ENCODE measurements around the gene KDM2B. TPM values are rescaled to one million over a fixed set of nuclear protein-coding genes. Genes with fewer than 3 reads are reported as not detected.

KDM2B gene
- total RNA-seq, 2 donors from 2014 or later = 43.4 to 47.7 TPM

GRCh38 chr12:121427556-121428050 lies 153.2 kb downstream of the KDM2B start:
- no peaks in the 10 kb centered on the region for H3K27me3 Mint-ChIP-seq (ENCODE audit: low read depth)
- H3K4me3 Mint-ChIP-seq = no peak overlapping the region
- peaks cover 16 to 42% of the 10 kb centered on the region in 2 donors for H3K36me3 Mint-ChIP-seq (ENCODE audit: insufficient read depth in 2 of 2)
- H3K4me1 Mint-ChIP-seq (ENCODE audit: low read depth) = no peaks in the 10 kb centered on the region
- no peak for ATAC-seq (replicated peaks in 1 of 2)
- H3K27ac Mint-ChIP-seq = no peak overlapping the region
- H3K9me3 Mint-ChIP-seq = no peaks in the 10 kb centered on the region
- no peak for DNase-seq

GRCh38 chr12:121424624-121424975 lies 156.2 kb downstream of the KDM2B start:
- Mint-ChIP-seq H3K9me3 (no peaks in the 10 kb centered on the region), H3K27me3 (ENCODE audit: low read depth) (no peaks in the 10 kb centered on the region), H3K4me1 (ENCODE audit: low read depth) (peaks cover 6% of the 10 kb centered on the region), H3K4me3 (no peak overlapping the region), H3K27ac (peak overlapping the region; percentile 54), H3K36me3 (ENCODE audit: insufficient read depth in 2 of 2) (peaks cover 20 to 41% of the 10 kb centered on the region in 2 donors)
- ATAC-seq (replicated peaks in 1 of 2) (no peak), DNase-seq (no peak)

- no peaks in the 10 kb centered on the region for H3K9me3 Mint-ChIP-seq
- no peak overlapping the region for H3K4me3 Mint-ChIP-seq
- H3K27me3 Mint-ChIP-seq (ENCODE audit: low read depth) = no peaks in the 10 kb centered on the region
- no peak for ATAC-seq (replicated peaks in 1 of 2)
- H3K4me1 Mint-ChIP-seq (ENCODE audit: low read depth) = peaks cover 6% of the 10 kb centered on the region
- no peak for DNase-seq
- H3K27ac Mint-ChIP-seq = peak overlapping the region; percentile 54
- peaks cover 23 to 42% of the 10 kb centered on the region in 2 donors for H3K36me3 Mint-ChIP-seq (ENCODE audit: insufficient read depth in 2 of 2)
These were observed 156.9 kb downstream of the KDM2B start for GRCh38 chr12:121423682-121424623.

GRCh38 chr12:121423253-121423652 lies 157.6 kb downstream of the KDM2B start:
- no peak overlapping the region for H3K4me3 Mint-ChIP-seq
- peaks cover 21 to 41% of the 10 kb centered on the region in 2 donors for H3K36me3 Mint-ChIP-seq (ENCODE audit: insufficient read depth in 2 of 2)
- no peaks in the 10 kb centered on the region for H3K9me3 Mint-ChIP-seq
- H3K27me3 Mint-ChIP-seq (ENCODE audit: low read depth) = no peaks in the 10 kb centered on the region
- DNase-seq (no peak), ATAC-seq (replicated peaks in 1 of 2) (no peak)
- no peak overlapping the region for H3K27ac Mint-ChIP-seq
- peaks cover 6% of the 10 kb centered on the region for H3K4me1 Mint-ChIP-seq (ENCODE audit: low read depth)

- H3K4me1 Mint-ChIP-seq (ENCODE audit: low read depth) = peaks cover 11% of the 10 kb centered on the region
- no peak for ATAC-seq (replicated peaks in 1 of 2)
- peaks cover 22 to 45% of the 10 kb centered on the region in 2 donors for H3K36me3 Mint-ChIP-seq (ENCODE audit: insufficient read depth in 2 of 2)
These were observed 160.7 kb downstream of the KDM2B start for GRCh38 chr12:121420109-121420508.

GRCh38 chr12:121417847-121418246 lies 163.0 kb downstream of the KDM2B start:
- Mint-ChIP-seq H3K9me3 (no peaks in the 10 kb centered on the region), H3K4me1 (ENCODE audit: low read depth) (peaks cover 11% of the 10 kb centered on the region), H3K27ac (no peak overlapping the region), H3K27me3 (ENCODE audit: low read depth) (no peaks in the 10 kb centered on the region), H3K36me3 (ENCODE audit: insufficient read depth in 2 of 2) (peaks cover 14 to 37% of the 10 kb centered on the region in 2 donors), H3K4me3 (no peak overlapping the region)
- ATAC-seq (replicated peaks in 1 of 2) = no peak
- no peak for DNase-seq

More at GRCh38 chr12:121420109-121420508, 160.7 kb downstream of the KDM2B start:
- H3K27me3 Mint-ChIP-seq (ENCODE audit: low read depth) = no peaks in the 10 kb centered on the region
- peak overlapping the region; percentile 64 for H3K27ac Mint-ChIP-seq
- DNase-seq = no peak
- no peak overlapping the region for H3K4me3 Mint-ChIP-seq
- H3K9me3 Mint-ChIP-seq = no peaks in the 10 kb centered on the region

GRCh38 chr12:121413917-121414316 lies 166.9 kb downstream of the KDM2B start:
- DNase-seq (no peak), ATAC-seq (replicated peaks in 1 of 2) (no peak)
- Mint-ChIP-seq H3K36me3 (ENCODE audit: insufficient read depth in 2 of 2) (peaks cover 3 to 26% of the 10 kb centered on the region in 2 donors), H3K9me3 (no peaks in the 10 kb centered on the region), H3K27me3 (ENCODE audit: low read depth) (no peaks in the 10 kb centered on the region), H3K27ac (no peak overlapping the region), H3K4me1 (ENCODE audit: low read depth) (peaks cover 5% of the 10 kb centered on the region), H3K4me3 (no peak overlapping the region)

GRCh38 chr12:121405211-121405610 lies 175.6 kb downstream of the KDM2B start:
- ATAC-seq (replicated peaks in 1 of 2) (no peak), DNase-seq (no peak)
- Mint-ChIP-seq H3K4me1 (ENCODE audit: low read depth) (peaks cover 57% of the 10 kb centered on the region), H3K27me3 (ENCODE audit: low read depth) (no peaks in the 10 kb centered on the region), H3K36me3 (ENCODE audit: insufficient read depth in 2 of 2) (peaks cover 15 to 34% of the 10 kb centered on the region in 2 donors), H3K27ac (no peak overlapping the region), H3K4me3 (no peak overlapping the region), H3K9me3 (no peaks in the 10 kb centered on the region)

- Mint-ChIP-seq H3K9me3 (no peaks in the 10 kb centered on the region), H3K4me3 (no peak overlapping the region)
- no peak for ATAC-seq (replicated peaks in 1 of 2)
These were observed 176.1 kb downstream of the KDM2B start for GRCh38 chr12:121404734-121405133.

GRCh38 chr12:121403721-121404120 lies 177.1 kb downstream of the KDM2B start:
- H3K4me1 Mint-ChIP-seq (ENCODE audit: low read depth) = peaks cover 61% of the 10 kb centered on the region
- ATAC-seq (replicated peaks in 1 of 2) (no peak), DNase-seq (no peak)
- no peaks in the 10 kb centered on the region for H3K9me3 Mint-ChIP-seq
- H3K4me3 Mint-ChIP-seq = no peak overlapping the region
- no peaks in the 10 kb centered on the region for H3K27me3 Mint-ChIP-seq (ENCODE audit: low read depth)
- H3K27ac Mint-ChIP-seq = no peak overlapping the region
- peaks cover 18 to 34% of the 10 kb centered on the region in 2 donors for H3K36me3 Mint-ChIP-seq (ENCODE audit: insufficient read depth in 2 of 2)

More at GRCh38 chr12:121404734-121405133, 176.1 kb downstream of the KDM2B start:
- Mint-ChIP-seq H3K27ac (peak overlapping the region; percentile 42), H3K36me3 (ENCODE audit: insufficient read depth in 2 of 2) (peaks cover 18 to 34% of the 10 kb centered on the region in 2 donors), H3K4me1 (ENCODE audit: low read depth) (peaks cover 57% of the 10 kb centered on the region), H3K27me3 (ENCODE audit: low read depth) (no peaks in the 10 kb centered on the region)
- DNase-seq = no peak

- peaks cover 8 to 23% of the 10 kb centered on the region in 2 donors for H3K36me3 Mint-ChIP-seq (ENCODE audit: insufficient read depth in 2 of 2)
- peaks cover 49% of the 10 kb centered on the region for H3K4me1 Mint-ChIP-seq (ENCODE audit: low read depth)
- H3K4me3 Mint-ChIP-seq = peak overlapping the region; percentile 82 to 89
- DNase-seq = peak; percentile 65 to 76
- no peaks in the 10 kb centered on the region for H3K9me3 Mint-ChIP-seq
- peak overlapping the region; percentile 95 for H3K27ac Mint-ChIP-seq
- ATAC-seq (replicated peaks in 1 of 2) = peak; percentile 65 to 68
- no peaks in the 10 kb centered on the region for H3K27me3 Mint-ChIP-seq (ENCODE audit: low read depth)
These were observed 180.3 kb downstream of the KDM2B start for GRCh38 chr12:121400332-121401139.

GRCh38 chr12:121399391-121400331 lies 181.2 kb downstream of the KDM2B start, which contains the start of gene RNF34:
Gene RNF34, plus strand, starts transcription at chr12:121400118. Its CDS starts 95 bp downstream, at chr12:121400213.
- peak; percentile 90 for ATAC-seq (replicated peaks in 1 of 2)
- Mint-ChIP-seq H3K36me3 (ENCODE audit: insufficient read depth in 2 of 2) (peaks cover 8 to 20% of the 10 kb centered on the region in 2 donors), H3K4me1 (ENCODE audit: low read depth) (peaks cover 44% of the 10 kb centered on the region), H3K27me3 (ENCODE audit: low read depth) (no peaks in the 10 kb centered on the region), H3K27ac (peak within 1 kb of the TSS; percentile 95), H3K9me3 (no peaks in the 10 kb centered on the region), H3K4me3 (peak within 1 kb of the TSS; percentile 82 to 89)
- peak; percentile 98 to 99 for DNase-seq

All from activated T-cell treated with anti-CD3 and anti-CD28 coated beads, Interleukin-2, amount 50 U/mL, for 72 hours (primary cell).